HG02973 (cell line): Measurements from ENCODE around the gene PTGER3.
"Not testable (repeated sequence)": the region's sequence is repeated elsewhere in the genome, so short reads cannot be mapped to it uniquely, and the experiment has no call there.

Experiments used
- ATAC-seq: cut with Tn5 transposase; IDR thresholded peaks from one replicate; pipeline ENCODE4 v1.9.1; 2021; ENCODE audit warnings: moderate library complexity; ENCODE audit not compliant: unreplicated experiment

PTGER3 gene

DNA sequence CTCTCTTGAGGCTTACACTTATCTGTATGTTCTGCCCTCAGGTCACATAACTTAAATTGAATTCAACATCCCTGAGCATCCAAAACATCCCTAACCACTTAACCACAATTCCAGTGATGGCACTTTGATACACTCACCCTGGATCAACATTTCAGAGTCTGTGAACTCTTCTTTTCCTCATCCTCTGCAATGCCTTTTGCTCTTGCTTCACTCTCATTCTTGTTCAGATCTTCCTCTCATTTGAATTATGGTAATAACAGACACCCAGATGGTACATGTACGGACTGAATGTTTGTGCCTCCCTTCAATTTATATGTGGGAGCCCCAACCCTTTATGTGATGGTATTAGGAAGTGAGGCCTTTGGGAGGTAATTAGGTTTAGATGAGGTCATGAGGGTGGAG lies 33.4 kb downstream of the PTGER3 start:
- no peak for ATAC-seq

DNA sequence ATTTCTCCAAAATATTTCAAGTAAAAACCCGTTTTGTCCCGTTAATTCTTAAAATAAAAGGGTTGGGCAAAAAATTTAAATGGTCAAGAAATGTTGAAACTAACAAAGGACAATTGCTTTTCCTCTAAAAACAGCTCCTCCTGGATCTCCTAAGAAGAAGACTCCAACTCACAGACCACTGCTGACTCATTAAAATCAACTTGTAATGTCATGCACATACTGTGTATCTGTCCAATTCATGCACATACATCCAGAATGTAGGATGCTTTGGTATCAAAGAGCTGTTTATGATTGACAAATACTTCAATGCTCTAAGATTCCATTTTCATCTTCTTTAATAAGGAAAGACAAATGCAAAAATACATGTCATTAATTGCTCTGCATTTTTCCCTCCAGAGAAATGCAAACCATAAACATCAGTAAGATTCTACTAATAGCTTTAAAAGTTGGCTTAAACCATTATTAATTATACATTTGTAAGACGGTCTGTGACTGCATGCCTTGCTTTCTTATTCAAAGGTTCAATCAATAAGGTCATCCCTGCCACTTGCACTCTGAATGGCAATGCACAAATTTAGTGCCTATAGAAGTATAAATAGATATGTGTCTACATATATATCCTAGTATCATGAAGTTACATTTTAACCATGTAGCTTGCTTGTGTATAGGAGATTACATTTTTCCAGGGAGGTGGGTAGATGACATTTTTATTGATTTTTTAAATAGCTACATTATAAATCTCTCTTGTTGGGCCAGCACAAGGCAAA lies 44.7 kb downstream of the PTGER3 start:
- ATAC-seq, result no peak

DNA sequence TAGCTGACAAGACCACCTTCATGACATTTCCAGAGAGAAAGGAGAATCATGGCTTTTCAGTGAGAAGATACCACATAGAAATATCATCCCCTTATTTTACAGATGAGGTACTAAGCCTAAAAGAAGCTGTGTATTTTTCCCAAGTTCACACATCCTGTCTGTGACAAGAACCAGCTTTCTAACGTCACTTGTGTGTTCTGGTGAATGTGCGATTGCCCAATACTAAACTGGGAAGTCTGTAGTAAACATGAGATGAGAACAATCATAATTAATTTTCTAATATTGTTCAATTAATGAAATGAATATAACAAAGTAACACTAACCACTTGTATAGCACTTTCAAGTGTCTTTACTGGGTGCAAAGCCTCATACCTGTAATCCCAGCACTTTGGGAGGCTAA lies 46.0 kb downstream of the PTGER3 start:
- ATAC-seq, result no peak

DNA sequence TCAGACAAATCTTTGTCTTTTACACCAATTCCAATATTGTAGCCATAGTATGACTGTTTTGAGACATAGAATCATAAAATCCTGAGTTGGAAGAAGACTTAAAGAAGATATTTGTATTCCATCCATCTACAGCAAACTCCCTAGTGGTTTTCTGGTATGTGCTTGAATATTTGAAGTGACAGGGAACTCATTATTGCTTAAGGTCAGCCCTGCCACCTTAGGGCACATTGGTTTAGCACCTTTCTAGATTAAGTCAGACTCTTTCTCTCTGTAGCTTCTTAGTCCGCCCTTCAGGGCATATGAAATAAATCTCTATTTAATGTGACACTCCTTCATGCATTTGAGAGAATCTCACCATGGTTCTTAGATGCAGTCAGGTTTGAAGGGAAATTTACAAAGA lies 49.8 kb downstream of the PTGER3 start:
- ATAC-seq, result no peak

DNA sequence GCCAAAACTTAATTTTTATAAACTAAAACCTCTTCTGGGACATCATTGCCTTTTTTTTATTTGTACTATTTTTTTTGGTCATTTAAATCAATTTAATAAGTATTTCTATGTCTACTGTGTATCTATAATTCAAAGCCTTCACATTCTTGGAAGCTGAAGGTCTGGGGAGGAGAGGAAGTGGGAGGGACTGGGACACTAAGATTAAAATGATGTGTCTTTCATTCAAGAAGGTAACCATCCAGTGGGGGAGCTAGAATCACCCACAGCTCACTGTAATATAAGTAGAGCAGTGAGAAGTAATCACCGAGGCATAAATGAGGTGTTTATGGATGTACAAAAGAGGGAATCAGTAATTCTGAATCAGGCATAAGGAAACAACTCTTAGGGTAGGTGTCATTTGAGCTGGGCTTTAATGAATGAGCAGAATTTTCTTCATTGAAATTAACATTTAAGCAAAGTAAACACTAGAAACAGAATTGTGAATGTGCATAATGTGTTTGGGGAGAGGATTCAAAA lies 52.8 kb downstream of the PTGER3 start:
- no peak for ATAC-seq

DNA sequence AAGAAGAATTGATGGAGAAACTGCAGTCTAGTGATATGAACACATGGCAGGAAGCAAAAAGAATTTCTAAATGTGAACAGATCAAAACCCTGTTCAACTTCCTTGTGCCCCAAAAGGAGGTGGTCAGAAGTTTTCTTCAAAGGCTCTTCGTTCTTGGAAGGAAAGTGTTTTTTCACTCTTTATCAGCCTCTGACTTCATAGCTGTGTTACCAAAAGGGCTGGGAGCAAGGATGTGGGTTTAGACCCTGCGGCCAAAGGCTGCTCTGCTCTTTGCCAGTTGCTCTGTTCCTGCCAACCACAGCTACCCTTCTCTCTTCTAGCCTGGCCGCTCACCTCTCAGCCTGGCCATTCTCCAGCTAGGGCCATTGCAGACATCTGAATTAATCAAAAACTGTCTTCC lies 53.8 kb downstream of the PTGER3 start:
- ATAC-seq, result no peak

DNA sequence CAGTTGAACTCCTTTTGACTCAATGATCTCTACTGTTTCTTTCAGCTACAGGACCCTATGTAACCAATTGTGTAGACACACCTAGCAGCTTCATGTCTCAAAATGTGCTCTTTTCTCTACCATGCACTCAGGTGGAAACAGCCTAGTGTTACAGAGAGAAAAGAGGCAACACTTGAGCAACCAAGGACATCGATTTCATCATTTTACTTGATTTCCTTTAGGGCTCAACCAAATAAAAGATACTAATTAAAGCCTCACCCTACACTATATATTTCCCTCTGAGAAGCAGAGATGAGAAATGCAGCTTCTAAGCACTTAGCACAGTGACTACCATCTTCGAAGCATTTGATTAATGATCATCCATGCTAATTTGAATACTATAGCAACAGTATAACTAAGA lies 55.1 kb downstream of the PTGER3 start:
- ATAC-seq, result no peak

DNA sequence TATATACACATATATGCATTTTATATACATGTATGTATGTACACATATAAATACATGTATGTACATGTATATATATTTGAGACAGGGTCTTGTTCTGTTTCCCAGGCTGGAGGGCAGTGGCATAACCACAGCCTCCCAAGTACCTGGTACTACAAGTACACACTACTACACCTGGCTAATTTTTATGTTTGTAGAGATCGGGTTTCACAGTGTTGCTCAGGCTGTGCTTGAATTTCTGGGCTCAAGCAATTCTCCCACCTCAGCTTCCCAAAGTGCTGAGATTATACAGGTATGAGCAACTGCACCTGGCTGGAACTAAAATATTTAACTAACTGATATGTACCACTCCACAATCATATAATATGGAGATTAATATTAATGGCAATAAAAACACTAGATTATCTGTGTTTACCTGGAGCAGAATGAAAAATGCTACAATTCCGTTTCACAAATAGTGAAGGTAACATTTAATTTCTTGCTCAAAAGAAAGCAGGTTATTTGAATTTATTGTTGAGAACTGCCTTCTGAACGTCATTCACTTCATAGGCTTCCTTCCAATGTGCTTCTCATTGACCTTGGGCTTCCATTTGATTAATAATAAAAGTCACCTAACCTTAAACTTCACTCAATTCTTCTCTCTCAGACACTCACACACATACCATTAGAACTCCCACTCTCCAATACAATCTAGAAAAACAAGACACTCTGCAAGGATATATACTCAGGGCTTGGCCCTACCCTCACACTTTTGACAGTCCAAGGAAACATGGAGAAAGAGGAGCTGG lies 57.0 kb downstream of the PTGER3 start:
- no peak for ATAC-seq

DNA sequence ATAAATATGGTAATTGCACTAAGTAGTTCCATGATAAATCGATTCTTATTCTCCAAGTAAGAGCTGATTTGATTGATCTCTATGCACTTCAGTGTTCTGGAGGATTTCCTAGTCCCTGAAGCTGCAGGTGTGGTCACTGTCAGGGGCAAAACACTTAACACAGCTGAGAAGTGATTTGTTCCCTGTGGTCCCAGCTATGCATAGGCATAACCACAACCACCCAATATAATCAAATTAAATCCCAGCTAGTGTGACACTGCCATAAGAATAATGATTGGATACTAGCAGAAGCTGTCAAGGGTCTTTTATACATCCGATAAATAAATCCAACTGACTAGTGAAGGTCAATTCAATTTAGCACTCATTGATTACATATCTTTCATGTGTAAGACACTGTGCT lies 60.1 kb downstream of the PTGER3 start:
- no peak for ATAC-seq

DNA sequence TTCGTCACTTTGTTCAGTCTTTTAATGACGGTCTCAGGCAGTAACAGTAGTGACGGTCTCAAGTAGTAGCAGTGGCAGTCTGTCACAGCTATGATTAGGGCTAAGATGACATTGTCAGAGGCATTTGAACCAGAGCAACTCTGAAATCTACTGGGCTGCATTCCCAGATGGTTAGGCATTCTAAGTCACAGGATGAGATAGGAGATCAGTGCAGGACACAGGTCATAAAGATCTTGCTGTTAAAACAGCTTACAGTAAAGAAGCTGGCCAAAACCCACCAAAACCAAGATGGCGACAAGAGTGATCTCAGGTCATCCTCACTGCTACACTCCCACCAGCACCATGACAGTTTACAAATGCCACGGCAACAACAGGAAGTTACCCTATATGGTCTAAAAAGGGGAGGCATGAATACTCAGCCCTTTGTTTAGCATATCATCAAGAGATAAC lies 61.8 kb downstream of the PTGER3 start:
- ATAC-seq, result not testable (repeated sequence)

DNA sequence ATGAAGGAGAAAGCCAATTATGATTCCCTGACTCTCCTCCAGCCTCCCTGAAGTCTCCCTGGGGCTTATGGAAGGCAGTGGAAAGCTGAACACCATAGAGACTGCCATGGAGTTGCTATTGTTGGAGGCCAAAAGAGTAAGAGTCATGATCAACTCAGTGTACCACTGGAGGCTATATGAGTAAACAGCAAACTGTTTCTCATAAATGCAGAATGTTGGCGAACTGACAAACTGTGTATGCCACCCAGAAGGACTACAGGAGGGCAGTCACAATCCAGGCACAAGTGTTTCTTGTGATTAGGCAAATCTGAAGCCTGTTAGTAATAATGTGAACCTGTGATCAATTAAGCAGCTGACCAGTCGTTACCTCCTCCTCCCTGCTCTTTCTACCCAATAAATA lies 62.3 kb downstream of the PTGER3 start:
- not testable (repeated sequence) for ATAC-seq

DNA sequence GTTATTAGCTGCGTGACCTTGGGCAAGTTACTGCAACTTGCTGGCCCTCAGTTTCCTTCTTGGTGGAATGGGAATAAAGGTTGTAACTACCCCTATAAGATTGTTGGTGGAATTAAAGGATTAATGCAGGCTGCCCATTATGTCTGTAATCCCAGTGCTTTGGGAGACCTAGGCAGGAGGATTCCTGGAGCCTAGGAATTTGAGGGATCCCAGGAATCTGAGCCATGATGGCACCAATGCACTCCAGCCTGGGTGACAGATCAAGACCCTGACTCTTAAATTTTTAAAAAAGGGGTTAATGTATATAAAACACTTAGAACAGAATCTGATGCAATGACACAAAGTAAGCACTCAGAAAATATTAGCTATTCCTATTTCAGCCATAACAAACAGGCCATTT lies 67.3 kb downstream of the PTGER3 start:
- no peak for ATAC-seq

DNA sequence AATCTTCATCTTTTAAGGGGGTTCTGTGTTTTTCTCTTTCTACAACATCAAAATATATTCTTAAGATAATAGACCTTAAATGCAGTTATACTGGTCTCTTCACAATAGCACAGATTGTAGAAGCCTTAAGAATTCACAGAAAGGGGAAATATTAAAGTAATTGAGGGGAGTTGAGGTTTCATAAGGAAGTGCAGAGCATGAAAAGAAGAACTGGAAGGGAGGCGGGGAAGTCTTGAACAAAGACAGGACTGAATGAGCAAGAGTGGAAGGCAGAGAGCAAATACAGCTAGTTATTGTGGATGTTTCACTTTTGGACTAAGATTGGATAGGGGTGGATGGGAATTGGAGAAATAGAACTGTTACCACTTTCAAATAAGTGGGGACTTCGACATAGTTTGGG lies 67.7 kb downstream of the PTGER3 start:
- ATAC-seq, result no peak

DNA sequence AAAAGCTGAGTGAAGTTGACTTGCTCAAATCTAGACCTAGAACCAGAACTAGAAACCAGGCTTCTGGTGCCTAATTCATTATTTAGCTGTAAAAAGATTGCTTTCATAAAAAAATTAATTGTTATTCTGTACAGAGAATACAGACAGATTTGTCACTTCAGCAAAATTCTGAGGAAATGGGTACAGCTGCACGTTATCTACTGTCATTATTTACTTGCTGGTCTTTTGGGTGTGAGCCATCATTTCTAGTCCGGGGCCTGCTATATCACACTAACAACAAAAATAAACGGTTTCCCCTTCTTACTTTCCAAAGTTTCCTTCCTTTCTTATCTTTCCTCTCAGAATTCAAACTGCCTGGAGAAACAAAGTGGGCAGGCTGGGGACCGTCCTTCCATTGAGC lies 68.3 kb downstream of the PTGER3 start:
- no peak for ATAC-seq

DNA sequence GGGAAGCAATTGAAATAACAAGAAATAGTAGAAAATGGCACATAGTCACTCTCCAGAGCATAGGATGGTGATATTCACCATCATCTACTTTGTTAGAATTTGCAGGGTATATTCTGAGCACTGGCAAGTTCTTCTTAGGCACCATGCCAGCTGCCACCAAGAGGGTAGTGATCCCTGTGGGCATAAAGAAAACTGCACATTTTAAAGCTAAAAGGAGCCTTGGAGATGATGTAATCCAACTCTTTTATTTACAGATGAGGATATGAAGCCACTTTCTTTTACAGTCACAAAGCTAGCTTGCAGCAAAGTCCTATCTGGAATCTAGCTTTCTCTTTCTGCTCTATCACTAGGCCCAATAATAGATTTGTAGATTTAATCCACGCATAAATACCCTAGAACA lies 69.0 kb downstream of the PTGER3 start:
- ATAC-seq, result no peak

DNA sequence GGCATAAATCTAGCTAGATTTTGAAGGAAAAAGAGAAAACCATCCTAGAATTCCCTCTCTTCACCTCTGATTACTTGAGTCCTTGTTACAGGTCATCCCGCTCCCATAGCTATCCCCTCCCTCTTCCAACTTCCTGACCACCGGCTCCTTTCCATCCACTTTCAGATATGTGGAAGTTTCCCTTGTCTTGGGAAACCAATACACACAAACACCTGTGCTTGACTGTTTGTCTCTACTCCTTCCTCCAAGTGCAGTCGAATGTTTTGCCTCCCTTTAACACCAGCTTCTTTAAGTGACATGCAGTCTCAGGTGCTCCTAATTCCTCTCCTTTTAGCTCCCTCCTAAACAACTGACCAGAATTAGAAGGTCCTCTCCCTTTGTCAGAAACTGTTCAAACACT lies 70.0 kb downstream of the PTGER3 start:
- no peak for ATAC-seq

DNA sequence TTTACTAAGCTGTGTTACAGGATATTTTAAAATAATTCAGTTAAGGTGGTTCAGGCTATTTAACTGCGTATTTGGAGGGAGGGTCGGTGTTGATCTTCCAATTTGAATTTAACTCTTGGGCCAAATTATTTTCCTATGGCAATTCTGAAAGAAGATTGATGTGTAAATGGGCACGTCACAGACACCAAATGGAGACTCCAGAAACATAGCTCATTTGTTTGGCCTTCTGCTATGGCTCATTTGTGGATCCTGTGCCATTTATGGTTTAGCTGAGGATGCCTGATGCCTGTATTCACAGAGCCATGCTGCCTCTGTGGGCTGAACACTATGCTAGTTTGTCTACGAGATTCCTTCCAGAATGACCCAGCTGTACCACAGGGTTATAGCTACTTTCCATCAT lies 70.6 kb downstream of the PTGER3 start:
- ATAC-seq, result no peak

DNA sequence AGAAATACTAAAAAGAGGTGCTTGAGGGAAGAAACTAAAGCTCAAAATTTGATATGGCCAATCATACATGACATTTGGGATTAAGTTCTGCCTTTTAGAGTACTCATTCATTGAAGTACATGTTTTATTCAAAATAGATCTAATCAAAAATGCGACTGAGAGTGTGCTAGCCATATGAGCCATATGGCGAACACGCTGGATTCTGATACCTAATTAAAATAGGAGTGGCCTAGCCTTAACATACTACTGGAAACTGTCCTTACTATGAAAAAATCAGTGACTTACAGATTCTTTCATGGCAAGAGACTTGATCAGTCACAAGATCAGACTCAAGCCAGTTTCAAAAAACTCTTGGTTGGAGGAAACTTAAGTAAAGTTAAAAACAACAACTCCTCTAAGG lies 73.9 kb downstream of the PTGER3 start:
- ATAC-seq, result no peak

DNA sequence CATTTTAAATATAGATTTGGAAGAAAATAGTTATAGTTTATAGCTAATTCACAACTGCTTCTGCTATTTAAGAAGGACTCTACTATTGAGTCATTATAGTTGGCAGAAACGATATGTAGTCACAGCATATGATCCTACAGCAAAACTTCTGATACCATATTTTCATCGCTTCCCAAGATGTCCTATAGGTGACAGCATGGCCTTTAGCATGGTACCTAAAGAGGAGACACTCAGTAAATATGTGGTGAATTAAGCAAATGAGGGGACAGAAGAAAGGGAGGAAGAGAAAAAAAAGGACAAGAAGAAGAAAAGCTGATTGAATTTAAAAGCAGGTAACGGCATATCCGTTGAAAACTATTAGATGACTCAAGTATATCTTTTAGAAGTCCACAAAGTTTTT lies 77.2 kb downstream of the PTGER3 start:
- ATAC-seq, result no peak

DNA sequence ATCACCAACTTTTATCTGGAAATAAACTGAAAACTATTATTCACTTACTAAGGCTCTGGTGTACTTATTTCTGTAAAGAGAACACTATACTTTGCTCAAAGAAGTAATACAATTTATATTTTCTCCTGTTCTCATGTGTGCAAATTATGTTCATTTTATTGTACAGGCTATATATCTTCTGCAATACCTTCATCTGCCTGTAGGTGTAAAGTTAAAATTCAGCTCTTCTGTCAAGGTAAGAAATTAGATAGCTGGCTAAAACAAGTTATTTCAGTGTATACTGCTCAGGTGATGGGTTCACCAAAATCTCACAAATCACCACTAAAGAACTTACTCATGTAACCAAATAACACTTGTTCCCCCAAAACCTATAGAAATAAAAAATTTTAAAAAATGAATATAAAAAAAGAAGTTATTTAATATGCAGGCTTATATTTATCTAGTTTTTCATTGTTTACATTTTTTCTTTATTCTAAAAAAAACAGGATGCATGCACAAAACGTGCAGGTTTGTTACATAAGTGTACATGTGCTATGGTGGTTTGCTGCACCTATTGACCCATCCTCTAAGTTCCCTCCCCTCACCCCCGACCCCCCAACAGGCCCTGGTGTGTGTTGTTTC lies 81.5 kb downstream of the PTGER3 start:
- ATAC-seq, result no peak

DNA sequence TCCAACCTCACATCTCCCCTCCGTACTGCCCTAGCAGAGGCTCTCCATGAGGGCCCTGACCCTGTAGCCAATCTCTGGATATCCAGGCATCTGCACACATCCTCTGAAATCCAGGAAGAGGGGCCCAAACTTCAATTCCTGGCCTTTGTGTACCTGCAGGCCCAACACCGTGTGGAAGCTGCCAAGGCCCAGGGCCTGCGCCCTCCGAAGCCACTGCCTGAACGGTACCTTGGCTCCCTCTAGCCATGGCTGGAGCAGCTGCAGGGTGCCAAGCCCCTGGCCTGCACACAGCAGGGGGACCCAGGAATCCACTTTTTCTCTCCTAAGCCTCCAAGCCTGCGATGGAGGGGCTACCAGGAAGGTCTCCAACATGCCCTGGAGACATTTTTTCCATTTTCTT lies 84.2 kb downstream of the PTGER3 start:
- no peak for ATAC-seq
